Urothelium cell line (cell line): Measurements from ENCODE around the gene EPHA3.

Source experiments
- DNase-seq: peaks from one replicate; pipeline ENCODE4 v3.0.0; 2011; ENCODE audit warnings: low spot score, mixed read lengths
- FAIRE-seq: peaks from 2 replicates; lab custom pipeline; 2011; peaks lifted over from hg19 to GRCh38; lab: Jason Lieb, UNC

EPHA3 gene

GRCh38 chr3:89223188-89223587 is 115.8 kb downstream of the EPHA3 start:
- FAIRE-seq, result no peak
- no peak for DNase-seq

- DNase-seq, result peak; percentile 10
- no peak for FAIRE-seq
These were observed 119.8 kb downstream of the EPHA3 start for GRCh38 chr3:89227218-89227617.

- DNase-seq (no peak), FAIRE-seq (no peak)
These were observed 120.2 kb downstream of the EPHA3 start for GRCh38 chr3:89227634-89228033.

GRCh38 chr3:89232155-89232554 is 124.7 kb downstream of the EPHA3 start:
- FAIRE-seq (no peak), DNase-seq (no peak)

GRCh38 chr3:89234620-89235019 is 127.2 kb downstream of the EPHA3 start:
- DNase-seq (no peak), FAIRE-seq (no peak)

GRCh38 chr3:89238846-89239245 is 131.4 kb downstream of the EPHA3 start:
- DNase-seq (no peak), FAIRE-seq (no peak)

- FAIRE-seq (no peak), DNase-seq (no peak)
These were observed 132.4 kb downstream of the EPHA3 start for GRCh38 chr3:89239774-89240173.

GRCh38 chr3:89245612-89246011 is 138.2 kb downstream of the EPHA3 start:
- FAIRE-seq (no peak), DNase-seq (no peak)

- DNase-seq (no peak), FAIRE-seq (no peak)
These were observed 138.9 kb downstream of the EPHA3 start for GRCh38 chr3:89246326-89246725.

GRCh38 chr3:89250742-89251141 is 143.3 kb downstream of the EPHA3 start:
- no peak for FAIRE-seq
- no peak for DNase-seq

GRCh38 chr3:89252016-89252415 is 144.6 kb downstream of the EPHA3 start:
- DNase-seq (no peak), FAIRE-seq (no peak)

GRCh38 chr3:89252860-89253259 is 145.4 kb downstream of the EPHA3 start:
- DNase-seq, result no peak
- FAIRE-seq, result no peak

GRCh38 chr3:89256395-89256794 is 149.0 kb downstream of the EPHA3 start:
- no peak for DNase-seq
- no peak for FAIRE-seq

- no peak for DNase-seq
- FAIRE-seq, result no peak
These were observed 149.5 kb downstream of the EPHA3 start for GRCh38 chr3:89256882-89257281.

- FAIRE-seq, result no peak
- no peak for DNase-seq
These were observed 153.3 kb downstream of the EPHA3 start for GRCh38 chr3:89260721-89261120.

GRCh38 chr3:89261673-89262072 is 154.3 kb downstream of the EPHA3 start:
- DNase-seq (no peak), FAIRE-seq (no peak)

- DNase-seq (no peak), FAIRE-seq (no peak)
These were observed 155.0 kb downstream of the EPHA3 start for GRCh38 chr3:89262309-89262929.

- FAIRE-seq (no peak), DNase-seq (no peak)
These were observed 156.7 kb downstream of the EPHA3 start for GRCh38 chr3:89264037-89264560.

- DNase-seq, result no peak
- FAIRE-seq, result no peak
These were observed 158.7 kb downstream of the EPHA3 start for GRCh38 chr3:89266074-89266473.

- FAIRE-seq (no peak), DNase-seq (no peak)
These were observed 160.6 kb downstream of the EPHA3 start for GRCh38 chr3:89268059-89268458.

- FAIRE-seq, result peak; percentile 20
- no peak for DNase-seq
These were observed 162.8 kb downstream of the EPHA3 start for GRCh38 chr3:89270201-89270600.

GRCh38 chr3:89275001-89275400 is 167.6 kb downstream of the EPHA3 start:
- no peak for FAIRE-seq
- no peak for DNase-seq

GRCh38 chr3:89276116-89276515 is 168.7 kb downstream of the EPHA3 start:
- DNase-seq (no peak), FAIRE-seq (no peak)
